Fibroblast of lung (primary cell): ENCODE data around the gene ACTC1.

ENCODE experiments used
- EZH2 ChIP-seq: IDR thresholded peaks from 2 replicates; pipeline ENCODE4 v1.5.1; 2012; ENCODE audit warnings: low read length, control low read depth, mild to moderate bottlenecking; ENCODE audit errors: missing control alignments
- TF ChIP-seq, protein P1 (sequence below), 2 donors: IDR thresholded peaks in 1 of 2; conservative IDR thresholded peaks in 1 of 2; 1 replicate in 1 of 2; 2 replicates in 1 of 2; pipeline ENCODE4 v1.5.1; 2011 to 2012; ENCODE audit warnings: low read length in 2 of 2, control low read depth in 1 of 2, inconsistent platforms in 1 of 2, low read depth in 1 of 2, mild to moderate bottlenecking in 1 of 2

DNA sequence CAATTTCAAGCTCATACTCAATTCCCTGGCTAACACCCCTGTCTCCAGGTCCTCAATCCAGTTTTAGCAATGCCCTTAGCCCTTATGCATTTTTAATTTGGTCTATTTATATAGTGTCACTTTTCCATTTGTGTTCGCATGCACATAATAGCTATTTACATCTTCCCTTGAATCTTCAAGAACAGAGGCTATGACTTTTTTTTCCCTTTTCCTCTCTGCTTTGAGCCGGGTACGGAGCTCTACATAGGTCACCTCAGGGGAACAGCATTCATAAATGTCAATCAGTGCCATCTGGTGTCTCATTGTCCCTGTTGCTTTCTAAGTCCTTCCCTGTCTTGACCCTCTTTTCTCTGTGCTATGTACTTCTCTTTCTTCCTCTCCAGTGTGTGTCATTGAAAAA is 26.5 kb upstream of the ACTC1 start:
- TF ChIP-seq EZH2, result no peak
- TF ChIP-seq, protein P1, sequence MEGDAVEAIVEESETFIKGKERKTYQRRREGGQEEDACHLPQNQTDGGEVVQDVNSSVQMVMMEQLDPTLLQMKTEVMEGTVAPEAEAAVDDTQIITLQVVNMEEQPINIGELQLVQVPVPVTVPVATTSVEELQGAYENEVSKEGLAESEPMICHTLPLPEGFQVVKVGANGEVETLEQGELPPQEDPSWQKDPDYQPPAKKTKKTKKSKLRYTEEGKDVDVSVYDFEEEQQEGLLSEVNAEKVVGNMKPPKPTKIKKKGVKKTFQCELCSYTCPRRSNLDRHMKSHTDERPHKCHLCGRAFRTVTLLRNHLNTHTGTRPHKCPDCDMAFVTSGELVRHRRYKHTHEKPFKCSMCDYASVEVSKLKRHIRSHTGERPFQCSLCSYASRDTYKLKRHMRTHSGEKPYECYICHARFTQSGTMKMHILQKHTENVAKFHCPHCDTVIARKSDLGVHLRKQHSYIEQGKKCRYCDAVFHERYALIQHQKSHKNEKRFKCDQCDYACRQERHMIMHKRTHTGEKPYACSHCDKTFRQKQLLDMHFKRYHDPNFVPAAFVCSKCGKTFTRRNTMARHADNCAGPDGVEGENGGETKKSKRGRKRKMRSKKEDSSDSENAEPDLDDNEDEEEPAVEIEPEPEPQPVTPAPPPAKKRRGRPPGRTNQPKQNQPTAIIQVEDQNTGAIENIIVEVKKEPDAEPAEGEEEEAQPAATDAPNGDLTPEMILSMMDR (conservative IDR thresholded peaks at IDR 0.05 in 1 of 2, IDR thresholded peaks at IDR 0.05 in 1 of 2; ENCODE audit: low read depth in 1 of 2, low read length in 2 of 2), result no peak
